Testis (tissue), 3 donors: Measurements from ENCODE around the gene HSH2D. TPM values are rescaled to one million over a fixed set of nuclear protein-coding genes. Genes with fewer than 3 reads are reported as not detected.

Source experiments
- DNase-seq: peaks from one replicate; pipeline ENCODE4 v3.0.0-alpha.2; 2019
- H3K27ac ChIP-seq, 2 donors: fragments of 200-600 bp; sonication (generic); one replicate each; pipeline ENCODE4 v1.5.1; 2019
- H3K27me3 ChIP-seq: fragments of 200-600 bp; sonication (generic); one replicate; pipeline ENCODE4 v1.5.1; 2019
- H3K36me3 ChIP-seq: fragments of 200-600 bp; sonication (generic); one replicate; pipeline ENCODE4 v1.5.1; 2017; ENCODE audit warnings: low read depth; ENCODE audit errors: missing control alignments
- H3K4me1 ChIP-seq: fragments of 200-600 bp; sonication (generic); one replicate; pipeline ENCODE4 v1.5.1; 2019
- H3K4me3 ChIP-seq, 2 donors: fragments of 200-600 bp; sonication (generic); one replicate each; pipeline ENCODE4 v1.5.1; 2017 to 2019
- H3K9me3 ChIP-seq: fragments of 200-600 bp; sonication (generic); one replicate; pipeline ENCODE4 v1.5.1; 2017
- CTCF ChIP-seq, 3 experiments: fragments of 450-650 bp in 2 of 3; fragments of 200-600 bp in 1 of 3; sonication (generic) in 1 of 3; IDR thresholded peaks; one replicate each; pipeline ENCODE4 v1.5.1; 2016 to 2019; ENCODE audit warnings: antibody characterized with exemption in 3 of 3, mild to moderate bottlenecking in 2 of 3, moderate library complexity in 1 of 3
- POLR2A ChIP-seq: fragments of 450-650 bp; IDR thresholded peaks from one replicate; pipeline ENCODE4 v1.6.1; 2017; ENCODE audit warnings: antibody characterized with exemption, mild to moderate bottlenecking, moderate library complexity
- WGBS, 2 donors: methylation state at CpG; one replicate each; pipeline ENCODE4 v1.1.5; 2018; 5-methylcytosine and 5-hydroxymethylcytosine counted together
- intact Hi-C: fragments of 100-400 bp; cut with DNase I; formaldehyde crosslinking; loops from one replicate; pipeline ENCODE4 v1.15.1; 2023; ENCODE audit warnings: low total_unique reads
- polyA plus RNA-seq: library from polyadenylated mRNA; stranded (reverse); fragments of 350-450 nt; fragmentation: Illumina TruSeq; extraction: RNeasy Lipid Tissue Mini Kit (QIAGEN cat#74804); gene quantifications from one replicate; pipeline ENCODE4 v1.2.3, GENCODE V29; 2014; ENCODE audit warnings: low read depth, low replicate concordance; ENCODE audit not compliant: insufficient read depth
- total RNA-seq, 2 donors: library from RNA; depleted of rRNA; stranded (reverse); fragments of >200 nt; gene quantifications; one replicate each; pipeline ENCODE4 v1.2.3, GENCODE V29; 2016

Gene HSH2D
- total and polyA plus RNA-seq, 3 donors from 2014 or later, result 0.55 to 1.6 (median 0.68) TPM

GRCh38 chr19:16106121-16106520, 37.4 kb upstream of the HSH2D start:
- no peak for TF ChIP-seq CTCF (IDR thresholded peaks at IDR 0.05)
- no peak for DNase-seq
- Histone ChIP-seq H3K9me3 (no peaks in the 10 kb centered on the region), H3K4me3 (no peak overlapping the region), H3K27ac (no peak overlapping the region), H3K4me1 (no peaks in the 10 kb centered on the region), H3K36me3 (no peaks in the 10 kb centered on the region), H3K27me3 (no peaks in the 10 kb centered on the region)
- intact Hi-C loops, result no loop called here
- WGBS, 2 donors, result 21 to 26% methylated on average over 3 of the region's 3 CpGs

GRCh38 chr19:16111160-16111908, 32.2 kb upstream of the HSH2D start, which contains the start of gene RAB8A:
Gene RAB8A, plus strand, starts transcription at chr19:16111889. Its CDS starts 13 bp downstream, at chr19:16111902.
- no peaks in the 10 kb centered on the region for H3K9me3 ChIP-seq
- WGBS, 2 donors, result 0 to 20% methylated on average over 2 to 74 of the region's 81 CpGs
- H3K27me3 ChIP-seq, result no peaks in the 10 kb centered on the region
- peak within 1 kb of the TSS; percentile 71 to 96 for H3K4me3 ChIP-seq
- peak within 1 kb of the TSS; percentile 85 to 97 for H3K27ac ChIP-seq
- intact Hi-C loops, result loop anchor here (10.0 kb wide), 2 partner anchors 47 to 73 kb away; partner anchors contain the start of gene FAM32A
- no peaks in the 10 kb centered on the region for H3K36me3 ChIP-seq
- no peak for TF ChIP-seq POLR2A
- peak; percentile 95 to 99 (median 98) for TF ChIP-seq CTCF (IDR thresholded peaks at IDR 0.05)
- peak; percentile 99 for DNase-seq
- H3K4me1 ChIP-seq, result peaks cover 16% of the 10 kb centered on the region

GRCh38 chr19:16111909-16112752, 31.4 kb upstream of the HSH2D start:
- peak overlapping the region; percentile 85 to 97 for H3K27ac ChIP-seq
- H3K36me3 ChIP-seq, result no peaks in the 10 kb centered on the region
- no peaks in the 10 kb centered on the region for H3K27me3 ChIP-seq
- H3K9me3 ChIP-seq, result no peaks in the 10 kb centered on the region
- intact Hi-C loops, result loop anchor here (10.0 kb wide), 2 partner anchors 47 to 73 kb away; partner anchors contain the start of gene FAM32A
- DNase-seq, result no peak
- peak overlapping the region; percentile 71 to 96 for H3K4me3 ChIP-seq
- TF ChIP-seq CTCF (IDR thresholded peaks at IDR 0.05) (no peak), POLR2A (no peak)
- peaks cover 16% of the 10 kb centered on the region for H3K4me1 ChIP-seq
- WGBS, 2 donors, result 1 to 3% methylated on average over 19 to 37 of the region's 37 CpGs

GRCh38 chr19:16112778-16113177, 30.7 kb upstream of the HSH2D start:
- 5 to 10% methylated on average over 2 of the region's 2 CpGs for WGBS, 2 donors
- peak overlapping the region in 1 of 2 donors; percentile 8 for H3K27ac ChIP-seq
- no peaks in the 10 kb centered on the region for H3K9me3 ChIP-seq
- TF ChIP-seq POLR2A, result no peak
- TF ChIP-seq CTCF (IDR thresholded peaks at IDR 0.05), result no peak
- intact Hi-C loops, result loop anchor here (10.0 kb wide), 2 partner anchors 48 to 72 kb away; partner anchors contain the start of gene FAM32A
- H3K4me1 ChIP-seq, result peaks cover 16% of the 10 kb centered on the region
- H3K4me3 ChIP-seq, result no peak overlapping the region
- no peak for DNase-seq
- H3K36me3 ChIP-seq, result no peaks in the 10 kb centered on the region
- H3K27me3 ChIP-seq, result no peaks in the 10 kb centered on the region
